Measurements from ENCODE around the gene LPP.

Gene LPP

GRCh38 chr3:188573291-188573940, 419.5 kb downstream of the LPP start:
- no peak for DNase-seq

- DNase-seq = no peak
These were observed 420.0 kb downstream of the LPP start for GRCh38 chr3:188573956-188574355.

GRCh38 chr3:188574885-188575284, 420.9 kb downstream of the LPP start:
- no peak for DNase-seq

- no peak for DNase-seq
These were observed 421.5 kb downstream of the LPP start for GRCh38 chr3:188575501-188575900.

- no peak for DNase-seq
These were observed 423.6 kb downstream of the LPP start for GRCh38 chr3:188577539-188577938.

- DNase-seq = no peak
These were observed 424.8 kb downstream of the LPP start for GRCh38 chr3:188578576-188579363.

GRCh38 chr3:188580223-188580622, 426.3 kb downstream of the LPP start:
- DNase-seq = no peak

GRCh38 chr3:188580659-188581058, 426.7 kb downstream of the LPP start:
- DNase-seq = no peak

GRCh38 chr3:188581365-188581764, 427.4 kb downstream of the LPP start:
- no peak for DNase-seq

GRCh38 chr3:188581792-188582191, 427.8 kb downstream of the LPP start:
- no peak for DNase-seq

GRCh38 chr3:188583341-188584161, 429.6 kb downstream of the LPP start:
- no peak for DNase-seq

- DNase-seq = no peak
These were observed 430.2 kb downstream of the LPP start for GRCh38 chr3:188584162-188584529.

- DNase-seq = no peak
These were observed 431.2 kb downstream of the LPP start for GRCh38 chr3:188584958-188585689.

GRCh38 chr3:188589071-188589470, 435.1 kb downstream of the LPP start:
- no peak for DNase-seq

GRCh38 chr3:188589771-188590170, 435.8 kb downstream of the LPP start:
- no peak for DNase-seq

GRCh38 chr3:188590557-188590956, 436.6 kb downstream of the LPP start:
- no peak for DNase-seq

- DNase-seq = no peak
These were observed 440.2 kb downstream of the LPP start for GRCh38 chr3:188594139-188594538.

- no peak for DNase-seq
These were observed 442.0 kb downstream of the LPP start for GRCh38 chr3:188595890-188596376.

- DNase-seq = no peak
These were observed 444.9 kb downstream of the LPP start for GRCh38 chr3:188598894-188599293.

- no peak for DNase-seq
These were observed 448.2 kb downstream of the LPP start for GRCh38 chr3:188602111-188602510.

GRCh38 chr3:188602620-188603019, 448.7 kb downstream of the LPP start:
- DNase-seq = no peak

GRCh38 chr3:188604651-188605050, 450.7 kb downstream of the LPP start:
- no peak for DNase-seq

- no peak for DNase-seq
These were observed 451.3 kb downstream of the LPP start for GRCh38 chr3:188605231-188605630.
